ENCODE measurements around the gene BCO1.

BCO1 gene

GRCh38 chr16:81232740-81233367 lies 5.6 kb upstream of the BCO1 start:
- DNase-seq (ENCODE audit: low read depth): no peak

DNA sequence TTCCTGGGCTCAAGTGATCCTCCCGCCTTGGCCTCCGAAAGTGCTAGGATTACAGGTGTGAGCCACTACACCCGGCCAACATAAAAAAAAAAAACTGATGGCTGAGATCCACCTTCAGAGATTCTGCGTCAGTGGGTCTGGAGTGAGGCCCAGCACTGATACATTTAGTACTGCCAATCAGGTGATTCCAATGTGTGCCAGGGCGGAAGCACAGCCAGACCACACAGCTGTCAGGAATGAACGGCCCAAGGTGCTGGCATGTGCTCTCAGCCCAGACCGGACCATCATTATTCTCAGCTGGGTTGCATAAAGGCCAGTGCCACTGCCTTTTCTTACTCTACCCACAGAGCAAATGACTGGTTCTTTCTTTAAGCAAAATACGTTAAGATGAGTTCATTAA lies 1.2 kb upstream of the BCO1 start:
- DNase-seq (ENCODE audit: low read depth): no peak

DNA sequence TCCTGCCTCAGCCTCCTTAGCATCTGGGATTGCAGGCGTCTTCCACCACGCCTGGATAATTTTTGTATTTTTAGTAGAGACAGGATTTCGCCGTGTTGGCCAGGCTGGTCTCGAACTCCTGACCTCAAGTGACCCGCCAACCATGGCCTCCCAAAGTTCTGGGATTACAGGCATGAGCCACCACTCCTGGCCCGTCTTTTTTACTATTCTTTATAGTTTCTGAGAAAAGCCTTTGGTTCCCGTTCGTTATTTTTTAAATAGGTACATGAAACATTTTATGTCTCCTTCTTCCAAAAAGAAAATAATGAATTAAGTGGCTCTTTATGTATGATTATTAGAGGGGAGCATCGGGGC lies 570 bp upstream of the BCO1 start:
- no peak for DNase-seq (ENCODE audit: low read depth)

DNA sequence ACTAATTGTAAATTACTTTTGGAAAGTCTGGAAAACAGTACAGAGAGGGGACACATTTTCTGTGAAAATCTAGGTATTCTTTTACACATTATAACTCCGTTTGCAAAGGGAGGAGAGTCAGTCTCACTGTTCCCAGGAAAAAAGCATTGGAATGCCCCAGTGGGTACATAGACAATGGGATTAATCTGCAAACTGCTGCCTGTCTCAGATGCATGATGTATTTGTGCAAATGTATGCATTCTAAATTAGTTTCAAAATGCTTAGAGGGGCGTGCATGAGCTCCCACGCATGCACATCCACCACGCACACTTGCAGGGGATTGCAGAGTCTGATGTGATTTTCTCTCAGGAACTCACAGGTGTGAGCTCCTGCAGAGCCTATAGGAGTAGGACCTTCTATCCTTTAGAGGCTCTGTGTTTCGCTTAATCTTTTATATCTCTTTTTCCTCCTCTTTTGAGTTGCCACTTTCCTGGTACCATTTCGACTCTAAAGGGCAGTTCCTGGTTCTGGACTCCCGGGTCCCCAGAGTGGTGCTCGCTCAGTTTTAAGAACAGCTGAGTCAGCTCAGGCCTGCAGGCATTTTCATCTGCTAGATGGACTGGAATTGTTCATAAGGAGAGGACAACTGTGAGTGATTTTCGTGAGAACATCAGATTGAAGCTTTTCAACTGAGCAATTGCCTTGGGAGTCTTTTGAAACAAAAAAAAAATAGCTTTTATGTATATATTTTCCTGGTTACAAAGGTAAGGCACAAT lies 1.1 kb downstream of the BCO1 start:
- DNase-seq (ENCODE audit: low read depth): no peak

DNA sequence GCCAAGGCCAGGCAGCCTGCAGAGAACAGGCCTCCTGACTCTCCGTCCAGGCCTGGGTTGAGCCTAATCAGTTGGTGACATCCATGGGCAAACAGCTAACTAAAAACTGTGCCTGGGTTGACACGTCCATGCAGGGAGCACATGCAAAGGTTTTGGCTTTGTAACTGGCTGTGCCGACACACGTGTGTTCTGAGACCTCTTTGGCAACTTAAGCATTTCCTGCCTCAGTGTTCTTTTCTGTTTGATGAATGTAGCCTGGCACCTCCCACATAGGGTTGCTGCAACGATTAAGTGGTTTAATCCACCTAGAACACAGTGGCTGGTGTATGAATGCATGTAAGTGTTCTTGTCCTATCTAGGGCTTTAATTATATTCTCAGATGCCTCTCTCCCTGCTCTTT lies 3.2 kb downstream of the BCO1 start:
- no peak for DNase-seq (ENCODE audit: low read depth)

GRCh38 chr16:81242977-81243618 lies 4.6 kb downstream of the BCO1 start:
- no peak for DNase-seq (ENCODE audit: low read depth)

DNA sequence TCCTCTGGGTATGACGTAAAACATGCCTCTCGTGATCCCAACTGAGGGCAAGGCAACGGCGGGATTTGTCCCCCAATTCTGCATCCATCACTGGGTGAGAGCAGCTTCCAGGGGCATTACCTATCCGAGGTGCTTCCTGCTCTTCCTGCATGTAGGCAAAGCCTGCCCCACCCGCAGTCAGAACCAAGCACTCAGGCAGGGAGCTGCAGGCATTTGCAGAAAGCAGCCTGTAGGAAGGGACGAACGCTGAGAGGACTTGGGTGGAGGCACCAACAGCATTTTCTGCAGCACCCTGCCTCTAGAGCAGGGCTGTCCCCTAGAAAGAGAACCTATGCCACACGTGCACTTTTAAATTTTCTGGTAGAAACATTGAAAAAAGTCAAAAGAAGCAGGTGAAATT lies 5.5 kb downstream of the BCO1 start:
- DNase-seq (ENCODE audit: low read depth): no peak

GRCh38 chr16:81251871-81252270 lies 13.4 kb downstream of the BCO1 start:
- no peak for DNase-seq (ENCODE audit: low read depth)

GRCh38 chr16:81253141-81253540 lies 14.7 kb downstream of the BCO1 start:
- DNase-seq (ENCODE audit: low read depth): no peak

DNA sequence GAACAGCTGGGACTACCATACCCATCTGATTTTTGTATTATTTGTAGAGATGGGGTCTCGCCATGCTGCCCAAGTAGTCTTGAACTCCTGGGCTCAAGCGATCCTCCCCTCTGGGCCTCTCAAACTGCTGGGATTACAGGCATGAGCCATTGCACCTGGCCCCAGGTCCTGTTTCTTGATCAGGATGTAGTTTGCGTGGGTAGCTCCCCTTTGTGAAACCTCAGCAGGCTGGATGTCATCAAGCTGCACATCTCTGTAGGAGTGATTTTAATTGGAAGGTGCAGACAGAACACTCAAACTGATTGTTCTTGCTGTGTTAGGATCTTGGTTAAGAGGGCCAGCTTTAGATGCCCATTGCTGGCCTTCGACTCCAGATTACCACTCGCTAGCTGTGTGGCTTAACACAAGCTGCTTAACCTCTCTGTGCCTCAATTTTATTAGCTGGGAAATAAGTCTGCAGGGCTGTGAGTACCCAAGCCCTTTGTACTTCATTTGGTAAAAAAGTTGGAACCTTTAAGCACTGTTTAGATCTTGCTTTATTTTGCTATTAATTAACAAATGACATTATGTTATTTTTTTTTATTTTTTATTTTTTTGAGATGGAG lies 16.5 kb downstream of the BCO1 start:
- no peak for DNase-seq (ENCODE audit: low read depth)

DNA sequence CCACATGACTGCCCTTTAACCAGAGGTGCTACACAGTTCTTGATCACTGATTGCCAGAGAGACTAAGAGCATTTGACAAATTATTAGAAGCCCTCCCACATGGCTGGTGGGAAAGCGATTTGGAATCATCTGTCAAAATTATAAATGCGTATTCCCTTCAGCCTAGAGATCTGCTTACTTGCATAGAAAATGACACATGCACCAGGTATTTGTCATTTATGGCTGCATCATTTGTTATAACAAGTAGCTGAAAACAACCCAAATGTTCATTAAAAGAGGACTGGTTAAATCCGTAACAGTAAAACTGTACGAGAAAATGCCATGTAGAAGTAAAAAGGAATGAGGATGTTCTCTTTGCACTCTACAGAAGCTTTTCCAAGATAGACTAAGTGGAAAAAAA lies 21.4 kb downstream of the BCO1 start:
- DNase-seq (ENCODE audit: low read depth): no peak

DNA sequence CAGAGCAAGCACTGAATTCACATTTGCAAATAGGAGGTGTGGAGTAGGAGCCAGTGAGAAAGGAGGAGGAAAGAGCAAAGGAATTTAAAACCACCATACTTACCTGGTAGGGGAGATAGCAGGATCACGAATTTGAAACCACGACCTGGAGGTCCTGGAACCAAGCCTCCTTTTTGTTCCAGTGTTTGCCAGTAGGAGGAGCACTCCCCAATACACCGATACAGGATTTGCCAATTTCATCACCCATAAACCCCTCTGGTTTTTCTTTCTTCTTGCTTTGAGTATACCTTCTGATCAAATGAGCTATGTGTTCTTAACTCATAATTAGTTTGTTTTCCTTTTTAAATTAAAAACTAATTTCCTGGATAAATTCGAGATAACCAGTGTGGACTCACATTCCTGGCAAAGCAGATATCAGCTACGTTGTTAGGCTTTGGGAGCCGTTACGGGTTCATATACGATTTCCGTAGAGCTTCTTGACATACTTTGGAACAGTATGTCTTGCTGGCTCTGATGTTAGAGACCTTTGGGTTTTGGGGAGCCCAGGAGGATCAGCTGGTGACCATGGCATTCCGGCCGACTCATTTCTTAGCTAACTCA lies 22.7 kb downstream of the BCO1 start:
- DNase-seq (ENCODE audit: low read depth): no peak

DNA sequence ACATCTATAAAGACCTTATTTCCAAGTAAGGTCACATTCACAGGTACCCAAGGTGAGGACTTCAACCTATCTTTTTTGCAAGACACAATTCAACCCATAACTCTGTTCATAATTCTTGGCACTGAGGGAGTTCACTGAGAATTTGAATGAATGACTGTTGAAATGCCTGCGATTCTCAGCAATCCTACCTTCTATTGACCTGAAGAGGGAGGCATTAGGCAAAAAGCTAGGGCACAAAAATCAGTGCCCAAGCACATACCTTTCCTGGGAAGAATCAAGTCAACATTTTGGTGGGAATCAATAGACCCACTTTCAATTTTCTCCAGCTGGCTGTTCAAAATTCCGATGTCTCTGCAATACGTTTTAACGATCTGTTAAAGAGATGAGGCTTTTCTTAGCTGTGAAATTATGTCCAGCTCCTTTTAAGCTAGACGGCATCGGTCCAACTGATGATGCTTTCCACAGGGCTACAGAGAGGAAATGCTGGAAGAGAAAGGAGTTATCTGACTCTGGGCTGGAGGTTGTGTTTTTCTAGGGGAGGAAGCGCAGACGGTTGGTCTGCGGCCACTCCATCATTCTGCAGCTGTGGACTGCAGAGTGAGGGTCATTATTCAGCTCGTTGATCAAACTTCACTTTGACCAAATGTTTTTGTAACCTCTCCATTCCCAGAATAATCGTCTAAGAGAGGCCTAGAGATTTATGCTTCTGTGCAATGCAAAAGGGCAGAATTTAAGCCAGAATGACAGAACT lies 25.2 kb downstream of the BCO1 start:
- DNase-seq (ENCODE audit: low read depth): no peak

- no peak for DNase-seq (ENCODE audit: low read depth)
These were observed 25.9 kb downstream of the BCO1 start for GRCh38 chr16:81264386-81264785.

GRCh38 chr16:81265052-81265451 lies 26.6 kb downstream of the BCO1 start:
- no peak for DNase-seq (ENCODE audit: low read depth)

GRCh38 chr16:81265658-81266451 lies 27.4 kb downstream of the BCO1 start:
- DNase-seq (ENCODE audit: low read depth): no peak

DNA sequence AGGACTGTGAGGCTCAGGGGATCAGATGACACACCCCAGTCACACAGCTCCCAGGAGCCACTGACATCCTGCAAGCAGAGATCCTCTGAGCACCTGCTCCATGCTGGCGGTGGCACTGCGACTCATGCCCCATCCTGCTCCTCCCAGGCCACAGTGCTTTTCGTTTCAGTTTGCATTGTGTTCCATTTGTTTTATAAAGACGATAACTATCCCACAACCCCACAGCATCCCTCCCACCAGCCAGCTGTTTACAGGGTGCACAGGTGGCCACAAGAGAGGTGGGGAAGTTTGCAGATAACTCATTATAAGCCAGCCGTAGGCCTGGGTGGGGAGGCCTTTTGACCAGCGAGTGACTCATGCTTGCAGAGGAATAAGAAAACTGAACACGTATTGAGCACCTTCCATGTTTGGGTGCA lies 28.2 kb downstream of the BCO1 start:
- no peak for DNase-seq (ENCODE audit: low read depth)

DNA sequence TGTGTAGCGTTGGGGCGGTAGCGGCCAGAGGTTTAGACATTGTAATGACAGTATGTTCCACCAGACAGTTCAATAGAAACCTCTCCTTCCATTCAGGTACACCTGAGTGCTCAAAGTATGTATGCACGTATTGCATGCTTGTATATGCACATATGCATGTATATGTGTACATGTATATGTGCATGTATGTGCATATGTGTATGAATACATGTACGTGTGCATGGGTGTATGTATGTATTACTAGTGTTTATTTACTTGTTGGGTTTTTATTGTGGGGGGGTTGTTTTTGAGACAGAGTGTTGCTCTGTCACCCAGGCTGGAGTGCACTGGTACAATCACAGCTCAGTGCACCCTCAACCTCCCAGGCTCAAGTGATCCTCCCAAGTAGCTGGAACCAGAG lies 30.0 kb downstream of the BCO1 start:
- no peak for DNase-seq (ENCODE audit: low read depth)

- DNase-seq (ENCODE audit: low read depth): no peak
These were observed 34.9 kb downstream of the BCO1 start for GRCh38 chr16:81273223-81273950.

GRCh38 chr16:81275064-81275532 lies 36.6 kb downstream of the BCO1 start:
- no peak for DNase-seq (ENCODE audit: low read depth)

Measured in T-helper 22 cell (primary cell).